Measurements from ENCODE around the gene ZFR2. TPM values are rescaled to one million over a fixed set of nuclear protein-coding genes. Genes with fewer than 3 reads are reported as not detected.

Gene ZFR2
- polyA plus RNA-seq, 3 donors, result not detected

- Histone ChIP-seq H3K9me3 (replicated peaks in 1 of 2; ENCODE audit: control insufficient read depth in 1 of 2, insufficient read depth in 1 of 2, low read length in 2 of 2) (peaks cover 9 to 16% of the 10 kb centered on the region in 2 donors), H3K9ac (ENCODE audit: insufficient read depth, low read length, poor library complexity, severe bottlenecking) (no peak overlapping the region), H4K20me1 (ENCODE audit: insufficient read depth, low read length) (no peaks in the 10 kb centered on the region), H3K79me2 (ENCODE audit: insufficient read depth, low read length) (no peaks in the 10 kb centered on the region), H3K36me3 (replicated peaks in 1 of 2; ENCODE audit: control insufficient read depth in 1 of 2, insufficient read depth in 2 of 2, low read length in 2 of 2) (no peaks in the 10 kb centered on the region), H3K4me2 (replicated peaks; ENCODE audit: extremely low read depth, low read length, poor library complexity, severe bottlenecking) (no peak overlapping the region), H3K4me3 (replicated peaks in 1 of 3; ENCODE audit: low read depth in 2 of 3, low read length in 3 of 3) (no peak overlapping the region), H3K27ac (ENCODE audit: low read depth in 1 of 2, low read length in 2 of 2) (no peak overlapping the region), H2AFZ (ENCODE audit: insufficient read depth, low read depth, low read length, poor library complexity, severe bottlenecking) (no peak overlapping the region), H3K4me1 (ENCODE audit: control insufficient read depth in 1 of 2, insufficient read depth in 2 of 2, low read length in 2 of 2) (no peaks in the 10 kb centered on the region), H3K27me3 (ENCODE audit: control insufficient read depth in 2 of 2, insufficient read depth in 2 of 2, low read length in 2 of 2) (no peaks in the 10 kb centered on the region)
- intact Hi-C loops (cut with micrococcal nuclease), result no loop called here
- no peak for DNase-seq
- Mint-ChIP-seq H3K4me3 (no peak overlapping the region), H3K27me3 (ENCODE audit: low read depth in 3 of 3) (peaks cover 0 to 2% (median 1%) of the 10 kb centered on the region in 3 donors), H3K4me1 (no peaks in the 10 kb centered on the region), H3K36me3 (no peaks in the 10 kb centered on the region), H3K27ac (peak overlapping the region in 1 of 7 donors; percentile 41), H3K9me3 (peaks cover 10 to 19% (median 16%) of the 10 kb centered on the region in 7 donors)
- WGBS (ENCODE audit: insufficient coverage), result 100% methylated on average over 1 of the region's 9 CpGs
- TF ChIP-seq, protein P1, sequence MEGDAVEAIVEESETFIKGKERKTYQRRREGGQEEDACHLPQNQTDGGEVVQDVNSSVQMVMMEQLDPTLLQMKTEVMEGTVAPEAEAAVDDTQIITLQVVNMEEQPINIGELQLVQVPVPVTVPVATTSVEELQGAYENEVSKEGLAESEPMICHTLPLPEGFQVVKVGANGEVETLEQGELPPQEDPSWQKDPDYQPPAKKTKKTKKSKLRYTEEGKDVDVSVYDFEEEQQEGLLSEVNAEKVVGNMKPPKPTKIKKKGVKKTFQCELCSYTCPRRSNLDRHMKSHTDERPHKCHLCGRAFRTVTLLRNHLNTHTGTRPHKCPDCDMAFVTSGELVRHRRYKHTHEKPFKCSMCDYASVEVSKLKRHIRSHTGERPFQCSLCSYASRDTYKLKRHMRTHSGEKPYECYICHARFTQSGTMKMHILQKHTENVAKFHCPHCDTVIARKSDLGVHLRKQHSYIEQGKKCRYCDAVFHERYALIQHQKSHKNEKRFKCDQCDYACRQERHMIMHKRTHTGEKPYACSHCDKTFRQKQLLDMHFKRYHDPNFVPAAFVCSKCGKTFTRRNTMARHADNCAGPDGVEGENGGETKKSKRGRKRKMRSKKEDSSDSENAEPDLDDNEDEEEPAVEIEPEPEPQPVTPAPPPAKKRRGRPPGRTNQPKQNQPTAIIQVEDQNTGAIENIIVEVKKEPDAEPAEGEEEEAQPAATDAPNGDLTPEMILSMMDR (IDR thresholded peaks at IDR 0.05), result no peak
Measured at GRCh38 chr19:3914199-3914598, 45.4 kb upstream of the ZFR2 start.

GRCh38 chr19:3910105-3910504 is 41.3 kb upstream of the ZFR2 start:
- intact Hi-C loops (cut with micrococcal nuclease), result no loop called here

More at GRCh38 chr19:3910105-3910504, 41.3 kb upstream of the ZFR2 start:
- H3K9me3 Mint-ChIP-seq, result peaks cover 10 to 19% (median 17%) of the 10 kb centered on the region in 7 donors
- no peaks in the 10 kb centered on the region for H3K36me3 Mint-ChIP-seq
- Histone ChIP-seq H3K27ac (ENCODE audit: low read depth in 1 of 2, low read length in 2 of 2) (no peak overlapping the region), H3K9ac (ENCODE audit: insufficient read depth, low read length, poor library complexity, severe bottlenecking) (no peak overlapping the region), H3K27me3 (ENCODE audit: control insufficient read depth in 2 of 2, insufficient read depth in 2 of 2, low read length in 2 of 2) (no peaks in the 10 kb centered on the region), H4K20me1 (ENCODE audit: insufficient read depth, low read length) (no peaks in the 10 kb centered on the region), H3K79me2 (ENCODE audit: insufficient read depth, low read length) (no peaks in the 10 kb centered on the region), H3K4me3 (replicated peaks in 1 of 3; ENCODE audit: low read depth in 2 of 3, low read length in 3 of 3) (no peak overlapping the region), H3K9me3 (replicated peaks in 1 of 2; ENCODE audit: control insufficient read depth in 1 of 2, insufficient read depth in 1 of 2, low read length in 2 of 2) (peaks cover 9 to 18% of the 10 kb centered on the region in 2 donors), H3K4me2 (replicated peaks; ENCODE audit: extremely low read depth, low read length, poor library complexity, severe bottlenecking) (no peak overlapping the region), H2AFZ (ENCODE audit: insufficient read depth, low read depth, low read length, poor library complexity, severe bottlenecking) (no peak overlapping the region), H3K36me3 (replicated peaks in 1 of 2; ENCODE audit: control insufficient read depth in 1 of 2, insufficient read depth in 2 of 2, low read length in 2 of 2) (no peaks in the 10 kb centered on the region), H3K4me1 (ENCODE audit: control insufficient read depth in 1 of 2, insufficient read depth in 2 of 2, low read length in 2 of 2) (no peaks in the 10 kb centered on the region)
- TF ChIP-seq, protein P1 (IDR thresholded peaks at IDR 0.05), result no peak
- 100% methylated on average over 1 of the region's 1 CpG for WGBS (ENCODE audit: insufficient coverage)
- H3K4me3 Mint-ChIP-seq, result no peak overlapping the region
- peak overlapping the region in 1 of 7 donors; percentile 53 for H3K27ac Mint-ChIP-seq
- H3K27me3 Mint-ChIP-seq (ENCODE audit: low read depth in 3 of 3), result peaks cover 3 to 8% (median 8%) of the 10 kb centered on the region in 3 donors
- DNase-seq, result no peak
- no peaks in the 10 kb centered on the region for H3K4me1 Mint-ChIP-seq
